GM20000 (cell line): ENCODE measurements around the gene PDGFD.

Source experiments
- DNase-seq: peaks from one replicate; pipeline ENCODE4 v3.0.0; 2012; ENCODE audit warnings: low spot score
- TF ChIP-seq, protein P1 (sequence below): IDR thresholded peaks from 2 replicates; pipeline ENCODE4 v1.5.1; 2012; ENCODE audit warnings: mild to moderate bottlenecking, control low read depth; ENCODE audit errors: extremely low read depth, missing control alignments

The PDGFD gene

GRCh38 chr11:104164028-104164520 lies at the start of gene PDGFD:
PDGFD (minus strand) TSS chr11:104164147.
- DNase-seq = peak; percentile 62
- TF ChIP-seq, protein P1, sequence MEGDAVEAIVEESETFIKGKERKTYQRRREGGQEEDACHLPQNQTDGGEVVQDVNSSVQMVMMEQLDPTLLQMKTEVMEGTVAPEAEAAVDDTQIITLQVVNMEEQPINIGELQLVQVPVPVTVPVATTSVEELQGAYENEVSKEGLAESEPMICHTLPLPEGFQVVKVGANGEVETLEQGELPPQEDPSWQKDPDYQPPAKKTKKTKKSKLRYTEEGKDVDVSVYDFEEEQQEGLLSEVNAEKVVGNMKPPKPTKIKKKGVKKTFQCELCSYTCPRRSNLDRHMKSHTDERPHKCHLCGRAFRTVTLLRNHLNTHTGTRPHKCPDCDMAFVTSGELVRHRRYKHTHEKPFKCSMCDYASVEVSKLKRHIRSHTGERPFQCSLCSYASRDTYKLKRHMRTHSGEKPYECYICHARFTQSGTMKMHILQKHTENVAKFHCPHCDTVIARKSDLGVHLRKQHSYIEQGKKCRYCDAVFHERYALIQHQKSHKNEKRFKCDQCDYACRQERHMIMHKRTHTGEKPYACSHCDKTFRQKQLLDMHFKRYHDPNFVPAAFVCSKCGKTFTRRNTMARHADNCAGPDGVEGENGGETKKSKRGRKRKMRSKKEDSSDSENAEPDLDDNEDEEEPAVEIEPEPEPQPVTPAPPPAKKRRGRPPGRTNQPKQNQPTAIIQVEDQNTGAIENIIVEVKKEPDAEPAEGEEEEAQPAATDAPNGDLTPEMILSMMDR = peak; percentile 25

DNA sequence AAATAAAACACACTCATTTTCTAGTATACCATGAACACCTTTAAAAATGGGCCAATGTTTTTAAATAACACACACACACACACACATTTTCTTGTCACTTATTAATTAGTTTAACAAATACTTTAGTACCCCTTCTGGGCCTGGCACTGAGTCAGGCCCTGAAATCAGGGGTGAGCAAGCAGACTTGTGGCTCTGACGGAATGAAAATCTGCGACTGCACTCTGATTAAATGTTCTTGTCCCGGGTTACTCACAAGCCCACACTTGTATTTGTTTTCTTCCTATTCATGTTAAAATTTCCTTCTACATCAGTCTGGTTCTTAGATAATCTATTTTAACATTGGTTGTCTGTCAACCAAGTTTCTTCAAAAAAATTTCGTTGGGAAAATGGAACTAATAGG lies 43.0 kb upstream of the PDGFD start:
- DNase-seq = no peak
- TF ChIP-seq, protein P1 = no peak

GRCh38 chr11:104205838-104206237 lies 41.9 kb upstream of the PDGFD start:
- no peak for DNase-seq
- TF ChIP-seq, protein P1 = no peak

- no peak for DNase-seq
- TF ChIP-seq, protein P1 = no peak
Observed at GRCh38 chr11:104200688-104201087, 36.7 kb upstream of the PDGFD start.

DNA sequence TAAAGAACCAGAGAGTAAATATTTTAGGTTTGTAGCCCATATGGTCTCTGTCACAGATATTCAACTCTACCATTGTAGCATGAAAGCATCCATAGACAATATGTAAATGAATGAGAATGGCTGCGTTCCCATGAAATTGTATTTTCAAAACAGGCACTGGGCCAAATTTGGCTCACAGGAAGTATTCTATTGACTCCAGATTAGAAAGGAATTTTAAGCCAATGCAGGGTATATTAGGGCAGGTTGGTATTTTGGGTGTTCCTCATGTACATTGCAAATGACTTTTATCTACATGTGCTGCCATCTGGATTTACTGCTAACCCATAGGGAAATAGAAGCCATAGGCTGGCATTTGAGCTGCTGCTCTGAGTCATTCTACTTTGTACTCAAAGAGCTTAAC lies 35.1 kb upstream of the PDGFD start:
- TF ChIP-seq, protein P1 = no peak
- DNase-seq = no peak

DNA sequence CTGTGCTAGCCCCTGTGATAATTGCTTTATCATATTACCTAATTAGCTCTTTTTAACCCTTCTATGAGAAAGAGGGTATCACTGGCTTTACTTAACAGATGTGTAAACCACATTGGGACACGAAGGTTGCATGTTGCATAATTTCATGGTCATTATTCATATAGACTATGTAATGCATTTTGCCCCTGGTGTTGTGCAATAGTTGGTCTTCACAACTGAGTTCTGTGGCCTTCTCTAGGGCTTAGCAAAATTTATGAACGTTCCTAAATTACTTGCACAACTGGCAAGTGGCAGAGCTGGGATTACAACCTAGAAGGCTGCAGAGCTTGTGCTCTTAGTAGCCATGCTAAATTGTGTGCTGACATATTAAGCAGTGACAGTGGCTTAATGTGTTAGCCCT lies 34.6 kb upstream of the PDGFD start:
- no peak for DNase-seq
- TF ChIP-seq, protein P1 = no peak

DNA sequence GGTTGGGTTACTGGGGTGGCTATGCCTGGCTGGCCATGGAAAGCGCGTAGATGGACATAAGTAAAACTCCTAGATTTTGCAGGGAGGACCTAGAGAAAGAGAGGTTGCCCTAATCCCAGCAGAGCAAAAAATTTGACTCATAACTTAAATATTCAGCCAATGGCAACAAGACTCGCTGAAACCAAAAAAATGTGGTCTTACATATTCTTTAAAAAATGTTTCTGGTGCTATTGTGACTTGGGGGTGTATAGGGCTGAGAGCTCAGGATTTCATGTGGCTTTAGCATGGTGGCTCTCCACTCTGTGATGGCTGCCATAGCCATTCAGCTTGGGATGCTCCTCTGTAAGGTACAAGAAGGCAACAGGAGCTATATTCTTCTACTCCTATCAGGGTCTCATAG lies 27.2 kb upstream of the PDGFD start:
- DNase-seq = no peak
- TF ChIP-seq, protein P1 = no peak

DNA sequence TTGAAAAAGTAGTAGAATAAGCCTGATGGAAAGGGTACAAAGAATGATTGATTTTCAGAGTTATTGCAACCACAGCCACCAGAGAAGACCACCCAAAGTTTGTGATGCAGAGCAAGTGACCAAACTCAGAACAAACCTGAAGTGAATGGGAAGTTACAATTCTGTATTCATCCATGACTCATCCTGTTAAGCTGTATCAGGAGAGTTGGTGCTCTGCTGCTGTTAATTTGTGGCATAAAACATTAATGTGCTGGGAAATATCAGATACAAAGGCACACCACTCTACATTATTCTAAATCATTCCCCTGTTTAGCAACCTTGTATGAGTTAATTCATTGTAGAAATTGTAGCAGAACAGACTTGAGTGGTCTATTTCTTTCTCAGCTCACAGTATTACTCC lies 19.6 kb upstream of the PDGFD start:
- DNase-seq = no peak
- TF ChIP-seq, protein P1 = no peak
